Measurements from ENCODE around the gene ATG5.

ATG5 gene

GRCh38 chr6:106216527-106216926 is 109.0 kb downstream of the ATG5 start:
- DNase-seq (ENCODE audit: low read depth), result no peak

DNA sequence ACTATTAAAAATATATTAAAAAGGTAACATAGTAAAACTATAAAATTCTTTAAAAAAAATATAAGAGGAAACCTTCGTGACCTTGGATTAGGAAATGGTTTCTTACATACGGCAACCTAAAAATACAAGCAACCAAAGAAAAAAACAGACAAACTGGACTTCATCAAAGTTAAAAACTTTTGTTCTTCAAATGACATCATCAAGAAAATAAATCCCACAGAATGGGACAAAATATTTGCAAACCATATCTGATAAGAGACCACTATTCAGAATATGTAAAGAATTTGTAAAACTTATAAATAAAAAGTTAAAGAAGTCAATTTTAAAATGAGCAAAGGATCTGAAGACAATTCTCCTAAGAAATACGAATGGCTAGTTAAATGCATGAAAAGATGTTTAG is 110.0 kb downstream of the ATG5 start:
- DNase-seq (ENCODE audit: low read depth), result no peak

GRCh38 chr6:106214531-106214930 is 111.0 kb downstream of the ATG5 start:
- no peak for DNase-seq (ENCODE audit: low read depth)

- DNase-seq (ENCODE audit: low read depth), result no peak
Observed at GRCh38 chr6:106213660-106214289, 111.8 kb downstream of the ATG5 start.

DNA sequence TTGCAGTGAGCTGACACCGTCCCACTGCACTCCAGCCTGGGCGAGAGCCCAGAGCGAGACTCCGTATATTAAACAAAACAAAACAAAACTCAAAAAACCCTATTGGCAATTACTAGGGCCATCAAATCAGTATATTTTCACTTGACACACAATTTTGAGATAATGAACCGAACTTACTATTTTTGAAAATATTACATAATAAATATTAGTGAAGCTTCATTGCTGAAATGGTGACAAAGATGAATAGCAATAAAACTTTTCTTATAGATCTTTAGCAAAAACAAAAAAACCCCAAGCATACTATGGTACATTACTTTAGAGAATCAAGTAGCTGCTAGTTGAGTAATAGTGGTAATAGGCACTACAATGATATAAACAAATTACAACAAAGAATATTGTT is 113.0 kb downstream of the ATG5 start:
- DNase-seq (ENCODE audit: low read depth), result no peak

DNA sequence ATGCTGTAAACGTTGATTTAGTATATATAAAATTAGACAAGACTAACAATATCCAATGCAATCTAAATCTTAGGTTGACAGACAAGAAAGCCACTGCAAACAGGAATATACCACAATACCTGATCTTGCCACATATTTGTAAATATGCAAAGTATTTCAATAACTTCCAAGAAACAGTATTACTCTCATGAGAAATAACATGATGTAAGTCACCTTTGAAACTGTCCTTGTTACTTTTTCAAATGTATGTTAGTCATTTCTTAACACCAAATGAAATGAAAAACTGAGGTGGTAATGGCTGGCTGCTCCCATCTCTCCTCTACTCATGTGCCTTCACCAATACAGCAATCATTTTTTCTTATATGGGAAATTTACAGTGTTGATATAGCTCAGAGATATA is 118.7 kb downstream of the ATG5 start:
- DNase-seq (ENCODE audit: low read depth), result no peak

GRCh38 chr6:106204961-106205360 is 120.6 kb downstream of the ATG5 start:
- no peak for DNase-seq (ENCODE audit: low read depth)

- DNase-seq (ENCODE audit: low read depth), result no peak
Observed at GRCh38 chr6:106199998-106200397, 125.6 kb downstream of the ATG5 start.

- DNase-seq (ENCODE audit: low read depth), result no peak
Observed at GRCh38 chr6:106199331-106199730, 126.2 kb downstream of the ATG5 start.

DNA sequence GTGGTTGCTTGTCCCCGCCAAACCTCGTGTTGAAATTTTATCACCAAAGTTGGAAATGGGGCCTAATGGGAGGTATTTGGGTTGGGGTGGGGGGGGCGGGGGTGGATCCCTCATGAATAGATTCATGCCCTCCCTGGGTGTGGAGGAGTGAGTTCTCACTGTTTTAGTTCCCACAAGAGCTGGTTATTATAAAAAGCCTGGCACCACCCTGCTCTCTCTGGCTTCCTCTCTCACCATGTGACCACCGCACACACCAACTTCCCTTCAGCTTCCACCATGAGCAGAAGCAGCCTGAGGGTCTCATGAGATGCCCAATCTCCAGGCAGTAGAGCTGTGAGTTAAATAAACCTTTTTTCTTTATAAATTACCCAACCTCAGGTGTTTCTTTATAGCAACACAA is 128.1 kb downstream of the ATG5 start:
- DNase-seq (ENCODE audit: low read depth), result no peak

GRCh38 chr6:106194949-106195921 is 130.3 kb downstream of the ATG5 start:
- no peak for DNase-seq (ENCODE audit: low read depth)

DNA sequence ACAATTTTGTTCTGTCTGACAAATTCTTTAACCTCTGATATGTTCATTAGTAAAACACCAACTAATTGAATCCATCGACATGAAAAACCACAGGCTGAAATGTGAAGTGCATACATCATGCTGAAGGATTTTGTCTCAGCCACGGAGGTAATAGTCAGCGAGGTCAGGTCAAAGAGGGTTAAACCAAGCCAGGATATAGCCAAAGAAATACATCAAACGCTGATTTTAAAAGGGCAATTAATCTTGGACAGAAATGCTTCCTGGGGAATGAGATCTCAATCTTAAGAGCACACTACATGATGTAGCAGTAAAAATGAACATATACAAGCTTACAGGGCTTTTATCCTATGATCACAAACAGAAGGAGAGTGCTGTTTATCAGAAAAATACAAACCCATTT is 132.7 kb downstream of the ATG5 start:
- DNase-seq (ENCODE audit: low read depth), result no peak

- DNase-seq (ENCODE audit: low read depth), result no peak
Observed at GRCh38 chr6:106188104-106188794, 137.3 kb downstream of the ATG5 start.

DNA sequence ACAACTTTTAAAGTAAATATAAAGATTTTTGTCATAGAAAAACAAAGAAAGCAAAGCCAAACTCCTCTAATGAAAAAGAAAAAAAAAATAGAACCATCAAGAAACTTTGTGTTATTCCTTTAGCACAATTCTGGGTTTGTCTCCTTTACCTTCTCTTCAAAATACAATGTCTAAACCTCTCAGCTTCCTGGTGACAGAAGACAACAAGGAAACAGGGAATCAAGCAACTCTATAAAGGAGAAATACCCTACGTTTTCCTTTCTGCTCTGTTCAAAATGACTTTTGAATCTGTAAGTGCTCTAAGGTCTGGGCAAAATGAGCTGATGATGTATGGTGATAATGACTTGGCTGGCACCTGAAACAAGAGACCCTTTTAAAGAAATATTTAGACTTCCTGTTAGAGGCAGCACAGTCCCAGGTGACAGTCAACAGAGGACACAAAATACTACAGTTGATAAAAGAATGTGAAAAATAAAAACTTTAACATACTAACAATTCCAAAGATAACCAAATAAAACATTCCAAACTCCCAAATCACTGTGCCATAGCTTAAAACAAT is 138.1 kb downstream of the ATG5 start:
- DNase-seq (ENCODE audit: low read depth), result no peak

DNA sequence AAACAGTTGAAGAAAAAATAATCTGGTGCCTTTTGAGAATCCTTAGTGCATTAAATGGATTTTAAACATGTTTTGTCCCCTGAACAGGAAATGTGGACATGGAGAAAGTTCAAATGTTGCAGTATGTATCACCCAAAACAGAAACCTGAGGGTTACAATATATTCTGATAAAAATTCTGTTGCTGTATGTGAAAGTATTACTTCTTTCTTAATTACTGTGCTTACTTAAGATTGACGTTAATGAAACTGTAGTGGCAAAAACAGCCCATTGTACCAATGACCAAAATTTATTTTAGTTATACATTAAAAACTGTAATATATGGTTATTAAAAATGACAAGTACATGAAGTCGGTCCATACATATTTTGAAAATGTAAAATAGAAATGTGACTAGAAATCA is 138.8 kb downstream of the ATG5 start:
- DNase-seq (ENCODE audit: low read depth), result no peak

GRCh38 chr6:106186172-106186571 is 139.4 kb downstream of the ATG5 start:
- no peak for DNase-seq (ENCODE audit: low read depth)

DNA sequence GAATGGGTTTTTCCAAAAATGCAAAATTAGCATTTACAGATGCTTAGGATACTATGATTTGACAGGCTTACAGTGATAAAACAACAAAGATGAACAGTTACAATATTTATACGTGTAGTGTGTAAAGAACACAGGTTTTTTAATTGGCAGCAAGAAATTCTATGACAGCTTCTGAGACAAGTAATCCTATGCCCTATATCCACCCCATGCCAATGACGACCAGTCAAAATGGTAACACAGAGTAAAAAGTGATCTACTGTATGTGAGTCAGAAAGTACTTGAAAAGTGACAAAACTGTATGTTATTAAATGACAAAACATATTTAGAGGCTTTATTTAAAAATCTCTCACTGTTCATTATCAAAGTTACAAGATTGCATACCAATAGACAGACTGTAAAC is 139.9 kb downstream of the ATG5 start:
- no peak for DNase-seq (ENCODE audit: low read depth)

DNA sequence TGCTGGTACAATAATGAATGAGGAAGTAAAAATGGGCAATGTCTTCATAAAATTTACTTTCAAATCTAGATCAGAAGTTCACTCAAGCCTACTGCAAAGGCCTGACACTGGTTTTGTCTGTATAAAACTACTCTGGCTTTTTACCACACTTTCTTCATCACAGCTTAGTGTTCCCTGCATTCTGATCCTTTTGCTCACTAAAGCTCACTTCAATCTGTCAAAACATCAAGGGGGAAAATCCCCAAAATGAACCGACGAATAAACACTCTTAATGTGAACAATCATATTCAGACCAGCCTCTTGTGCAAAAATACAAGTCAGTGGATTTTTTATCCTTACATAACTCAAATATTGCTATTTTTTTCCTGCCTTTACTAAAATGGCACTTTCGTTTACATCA is 140.9 kb downstream of the ATG5 start:
- no peak for DNase-seq (ENCODE audit: low read depth)

GRCh38 chr6:106183430-106183829 is 142.1 kb downstream of the ATG5 start:
- no peak for DNase-seq (ENCODE audit: low read depth)

GRCh38 chr6:106182455-106182854 is 143.1 kb downstream of the ATG5 start:
- no peak for DNase-seq (ENCODE audit: low read depth)

GRCh38 chr6:106181664-106182418 is 143.7 kb downstream of the ATG5 start:
- DNase-seq (ENCODE audit: low read depth), result no peak

- no peak for DNase-seq (ENCODE audit: low read depth)
Observed at GRCh38 chr6:106180208-106180607, 145.4 kb downstream of the ATG5 start.
